Suprapubic skin (tissue), 4 donors: Measurements from ENCODE around the gene OPN1MW2.
"Not testable (repeated sequence)": the region's sequence is repeated elsewhere in the genome, so short reads cannot be mapped to it uniquely, and the experiment has no call there.

ENCODE experiments used
- EP300 ChIP-seq: sonication (generic); formaldehyde crosslinking; IDR thresholded peaks from one replicate; pipeline ENCODE4 v1.6.1; 2017; ENCODE audit warnings: antibody characterized with exemption
- POLR2A ChIP-seq, 2 donors: fragments of 450-650 bp; IDR thresholded peaks; one replicate each; pipeline ENCODE4 v1.6.1; 2017; ENCODE audit warnings: antibody characterized with exemption in 2 of 2, mild to moderate bottlenecking in 2 of 2, moderate library complexity in 2 of 2
- POLR2AphosphoS5 ChIP-seq, 3 donors: sonication (generic); formaldehyde crosslinking; IDR thresholded peaks; one replicate each; pipeline ENCODE4 v1.6.1; 2017; ENCODE audit warnings: antibody characterized with exemption in 3 of 3
- TF ChIP-seq, protein P1 (sequence below), 2 donors: fragments of 200-600 bp in 1 of 2; fragments of 450-650 bp in 1 of 2; sonication (generic) in 1 of 2; IDR thresholded peaks; one replicate each; pipeline ENCODE4 v1.5.1; 2016 to 2019; ENCODE audit warnings: antibody characterized with exemption in 2 of 2, mild to moderate bottlenecking in 1 of 2, moderate library complexity in 1 of 2

DNA sequence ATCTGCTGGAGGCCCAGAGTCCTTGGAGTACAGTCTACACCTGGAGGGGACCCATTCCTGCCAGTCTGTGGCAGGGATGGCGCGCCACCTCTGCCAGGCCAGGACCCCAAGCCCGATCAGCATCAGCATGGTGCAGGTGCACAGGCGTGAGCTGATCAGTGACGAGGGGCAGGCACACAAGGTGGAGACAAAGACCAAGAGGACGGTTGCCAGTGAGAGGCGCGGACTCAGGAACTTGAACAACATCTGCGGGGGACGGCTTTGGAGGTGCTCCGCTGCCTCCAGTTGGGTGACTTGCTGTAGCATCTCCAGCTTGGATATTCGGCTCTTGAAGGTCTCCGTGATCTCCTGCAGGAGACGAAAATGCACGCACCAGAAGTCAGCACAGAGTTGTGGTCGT, 14.1 kb downstream of the OPN1MW2 start:
- TF ChIP-seq, protein P1, sequence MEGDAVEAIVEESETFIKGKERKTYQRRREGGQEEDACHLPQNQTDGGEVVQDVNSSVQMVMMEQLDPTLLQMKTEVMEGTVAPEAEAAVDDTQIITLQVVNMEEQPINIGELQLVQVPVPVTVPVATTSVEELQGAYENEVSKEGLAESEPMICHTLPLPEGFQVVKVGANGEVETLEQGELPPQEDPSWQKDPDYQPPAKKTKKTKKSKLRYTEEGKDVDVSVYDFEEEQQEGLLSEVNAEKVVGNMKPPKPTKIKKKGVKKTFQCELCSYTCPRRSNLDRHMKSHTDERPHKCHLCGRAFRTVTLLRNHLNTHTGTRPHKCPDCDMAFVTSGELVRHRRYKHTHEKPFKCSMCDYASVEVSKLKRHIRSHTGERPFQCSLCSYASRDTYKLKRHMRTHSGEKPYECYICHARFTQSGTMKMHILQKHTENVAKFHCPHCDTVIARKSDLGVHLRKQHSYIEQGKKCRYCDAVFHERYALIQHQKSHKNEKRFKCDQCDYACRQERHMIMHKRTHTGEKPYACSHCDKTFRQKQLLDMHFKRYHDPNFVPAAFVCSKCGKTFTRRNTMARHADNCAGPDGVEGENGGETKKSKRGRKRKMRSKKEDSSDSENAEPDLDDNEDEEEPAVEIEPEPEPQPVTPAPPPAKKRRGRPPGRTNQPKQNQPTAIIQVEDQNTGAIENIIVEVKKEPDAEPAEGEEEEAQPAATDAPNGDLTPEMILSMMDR (IDR thresholded peaks at IDR 0.05): not testable (repeated sequence)
- TF ChIP-seq POLR2A (IDR thresholded peaks at IDR 0.05); POLR2AphosphoS5 (IDR thresholded peaks at IDR 0.05); EP300: not testable (repeated sequence)
